NT2/D1 (cell line): ENCODE results near the gene HEBP1.

Experiments used
- DNase-seq: peaks from one replicate; pipeline ENCODE4 v3.0.0-alpha.2; 2011; ENCODE audit warnings: low read depth, low spot score
- H3K27me3 ChIP-seq: 2 replicates; pipeline ENCODE4 v1.6.0; 2011; ENCODE audit warnings: mild to moderate bottlenecking; ENCODE audit not compliant: insufficient read length, insufficient read depth
- H3K36me3 ChIP-seq: 2 replicates; pipeline ENCODE4 v1.6.1; 2011; ENCODE audit warnings: mild to moderate bottlenecking, low read length, mixed read lengths; ENCODE audit not compliant: insufficient read depth, insufficient read length
- H3K4me1 ChIP-seq: 2 replicates; pipeline ENCODE4 v1.5.1; 2011; ENCODE audit not compliant: insufficient read depth, insufficient read length
- H3K4me3 ChIP-seq: 2 replicates; pipeline ENCODE4 v1.5.1; 2011; ENCODE audit warnings: low read depth; ENCODE audit not compliant: insufficient read length
- H3K9ac ChIP-seq: 2 replicates; pipeline ENCODE4 v1.6.0; 2011; ENCODE audit warnings: low read depth; ENCODE audit not compliant: insufficient read length
- H3K9me3 ChIP-seq: 2 replicates; pipeline ENCODE4 v1.5.1; 2011; ENCODE audit warnings: mild to moderate bottlenecking, low read length; ENCODE audit not compliant: insufficient read depth
- SUZ12 ChIP-seq: IDR thresholded peaks from 2 replicates; pipeline ENCODE4 v1.6.1; 2011; ENCODE audit not compliant: insufficient read length, insufficient read depth; ENCODE audit errors: extremely low read depth
- YY1 ChIP-seq: IDR thresholded peaks from 2 replicates; pipeline ENCODE4 v1.6.1; 2011; ENCODE audit not compliant: insufficient read length, insufficient read depth
- ZNF274 ChIP-seq: IDR thresholded peaks from 2 replicates; pipeline ENCODE4 v1.6.1; 2011; ENCODE audit warnings: mild to moderate bottlenecking, low read depth, low read length

HEBP1 gene

DNA sequence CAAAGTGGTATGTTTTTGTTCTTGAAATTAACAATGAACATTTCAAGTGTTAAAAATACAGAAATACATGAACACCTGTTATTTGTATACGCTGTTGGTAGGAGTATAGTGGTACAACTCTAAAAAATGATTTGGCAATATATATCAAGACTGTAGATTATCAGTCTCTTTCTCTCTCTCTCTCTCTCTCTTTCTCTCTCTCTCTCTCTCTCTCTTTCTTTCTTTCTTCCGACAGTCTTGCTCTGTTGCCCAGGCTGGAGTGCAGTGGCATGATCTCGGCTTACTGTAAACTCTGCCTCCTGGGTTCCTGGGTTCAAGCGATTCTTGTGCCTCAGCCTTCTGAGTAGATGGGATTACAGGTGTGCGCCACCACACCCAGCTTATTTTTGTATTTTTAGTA is 12.6 kb downstream of the HEBP1 start:
- TF ChIP-seq YY1: no peak
- TF ChIP-seq ZNF274: no peak
- no peak for TF ChIP-seq SUZ12
- H3K36me3 ChIP-seq: peaks cover 52% of the 10 kb centered on the region
- no peak overlapping the region for H3K9ac ChIP-seq
- H3K9me3 ChIP-seq: no peaks in the 10 kb centered on the region
- DNase-seq: no peak
- H3K4me1 ChIP-seq: peaks cover 3% of the 10 kb centered on the region
- no peaks in the 10 kb centered on the region for H3K27me3 ChIP-seq
- H3K4me3 ChIP-seq: no peak overlapping the region

DNA sequence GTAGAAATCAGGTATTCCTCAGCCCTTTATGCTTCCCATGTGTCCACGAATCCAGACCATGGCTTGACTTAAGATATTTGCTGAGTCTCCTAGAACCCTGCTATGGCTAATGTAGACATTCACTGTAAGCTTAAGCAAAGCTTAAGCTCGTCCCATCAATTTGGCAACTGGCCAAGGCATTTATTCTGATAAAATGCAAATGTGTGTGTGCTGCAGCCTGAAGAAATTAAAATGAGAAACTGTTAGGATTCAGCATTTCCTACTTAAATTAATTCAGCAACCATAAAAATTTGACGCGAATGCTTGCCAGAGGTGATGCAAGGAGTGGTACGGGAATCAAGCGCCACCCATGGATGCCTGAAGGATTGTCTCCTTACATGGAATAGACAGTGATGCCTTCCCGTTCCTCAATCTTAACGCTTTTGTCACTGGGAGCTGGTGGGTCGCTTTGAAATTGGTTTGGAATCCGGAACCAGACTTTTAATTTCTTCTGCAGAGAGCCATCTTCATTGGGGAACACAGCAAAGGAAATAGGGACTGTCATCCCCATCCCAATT is 13.2 kb downstream of the HEBP1 start:
- H3K36me3 ChIP-seq: peaks cover 52% of the 10 kb centered on the region
- TF ChIP-seq SUZ12: no peak
- no peak for TF ChIP-seq YY1
- TF ChIP-seq ZNF274: no peak
- no peaks in the 10 kb centered on the region for H3K9me3 ChIP-seq
- no peak for DNase-seq
- H3K4me3 ChIP-seq: no peak overlapping the region
- H3K9ac ChIP-seq: no peak overlapping the region
- H3K27me3 ChIP-seq: no peaks in the 10 kb centered on the region
- H3K4me1 ChIP-seq: peaks cover 3% of the 10 kb centered on the region

DNA sequence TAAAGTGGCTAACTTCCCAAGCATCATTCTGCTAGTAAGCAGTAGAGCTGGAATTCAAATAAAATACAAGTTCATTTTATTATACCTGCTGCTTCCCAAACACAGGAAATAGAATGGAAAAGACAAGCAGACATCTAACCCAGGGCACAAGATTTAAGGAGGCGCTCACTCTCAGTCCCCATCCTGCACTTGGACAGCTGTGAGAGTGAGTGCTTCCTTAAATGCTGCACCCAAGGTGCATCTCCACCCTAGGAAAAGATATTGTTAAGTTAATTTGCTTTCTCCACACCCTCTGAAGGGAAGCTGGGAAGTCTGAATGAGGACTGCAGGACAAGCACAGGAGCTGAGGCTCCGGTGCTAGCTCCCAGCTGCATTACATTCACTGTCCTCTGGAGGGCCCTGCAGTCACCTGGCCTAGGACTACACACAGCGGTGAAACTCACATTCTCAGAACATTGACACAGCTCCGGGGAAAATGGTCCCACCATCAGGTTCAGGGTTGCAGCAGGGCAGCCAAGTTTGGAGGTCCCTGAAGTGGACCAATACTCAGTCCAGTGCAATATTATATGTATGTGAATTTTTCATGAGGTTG is 14.2 kb downstream of the HEBP1 start:
- peak; percentile 89 for DNase-seq
- Histone ChIP-seq H3K27me3 (no peaks in the 10 kb centered on the region), H3K9ac (no peak overlapping the region), H3K4me1 (peaks cover 3% of the 10 kb centered on the region), H3K36me3 (peaks cover 61% of the 10 kb centered on the region), H3K4me3 (no peak overlapping the region), H3K9me3 (no peaks in the 10 kb centered on the region)
- TF ChIP-seq SUZ12: no peak
- TF ChIP-seq ZNF274: no peak
- no peak for TF ChIP-seq YY1

GRCh38 chr12:12984149-12984548 is 15.9 kb downstream of the HEBP1 start:
- Histone ChIP-seq H3K36me3 (peaks cover 66% of the 10 kb centered on the region), H3K9ac (no peak overlapping the region), H3K9me3 (no peaks in the 10 kb centered on the region), H3K4me3 (no peak overlapping the region), H3K4me1 (peaks cover 5% of the 10 kb centered on the region), H3K27me3 (no peaks in the 10 kb centered on the region)
- TF ChIP-seq YY1 (no peak), ZNF274 (no peak), SUZ12 (no peak)
- no peak for DNase-seq

DNA sequence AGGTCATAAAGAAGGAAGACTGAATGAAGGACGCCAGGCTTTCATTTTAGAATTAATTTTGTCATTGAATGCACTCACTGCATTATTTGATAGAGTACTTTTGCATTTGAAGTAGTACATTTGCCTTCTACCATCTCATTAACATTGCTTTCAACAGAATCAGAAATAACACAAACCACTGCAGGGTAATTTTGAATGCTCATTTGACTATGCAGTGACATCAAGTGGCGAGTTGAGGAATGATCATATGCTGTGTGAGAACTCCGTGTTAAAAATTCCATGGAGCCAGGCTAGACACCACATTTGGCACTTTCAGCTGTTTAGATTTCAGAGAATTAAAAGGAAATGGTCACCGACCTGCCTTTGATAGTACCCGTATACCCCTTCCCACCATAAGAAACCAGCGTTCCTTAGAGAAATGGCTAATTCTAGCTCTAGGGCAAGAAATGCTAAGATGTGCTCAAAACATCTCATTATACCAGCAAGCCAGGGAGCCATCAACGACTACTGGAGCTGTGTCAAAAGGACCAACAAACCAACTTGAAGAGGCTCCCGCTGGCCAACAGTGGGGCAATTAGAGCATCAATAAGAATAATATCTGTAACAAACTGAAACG is 16.5 kb downstream of the HEBP1 start:
- Histone ChIP-seq H3K27me3 (no peaks in the 10 kb centered on the region), H3K36me3 (peaks cover 59% of the 10 kb centered on the region), H3K4me3 (no peak overlapping the region), H3K9me3 (no peaks in the 10 kb centered on the region), H3K9ac (no peak overlapping the region), H3K4me1 (peaks cover 5% of the 10 kb centered on the region)
- TF ChIP-seq SUZ12 (no peak), ZNF274 (no peak), YY1 (no peak)
- no peak for DNase-seq

DNA sequence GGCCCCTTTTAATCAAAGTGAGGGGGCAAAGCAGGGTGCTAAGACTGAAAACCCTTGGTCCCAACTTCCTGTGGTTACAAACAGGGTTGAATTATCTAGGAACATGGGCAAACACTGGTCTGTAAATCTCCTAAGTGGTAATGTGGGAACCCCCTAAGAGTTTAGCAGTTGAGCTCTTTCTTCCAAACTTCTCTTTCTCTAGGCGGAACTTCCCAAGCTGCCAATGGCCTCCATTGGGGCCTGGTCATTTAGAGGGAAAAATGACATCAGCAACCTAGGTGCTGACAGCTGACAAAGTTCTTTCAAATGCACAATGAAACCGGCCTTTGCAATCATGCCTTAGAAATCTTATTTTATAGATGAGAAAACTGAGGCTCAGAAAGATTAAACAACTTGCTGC is 17.7 kb downstream of the HEBP1 start:
- no peak overlapping the region for H3K4me3 ChIP-seq
- H3K36me3 ChIP-seq: peaks cover 50% of the 10 kb centered on the region
- no peaks in the 10 kb centered on the region for H3K9me3 ChIP-seq

DNA sequence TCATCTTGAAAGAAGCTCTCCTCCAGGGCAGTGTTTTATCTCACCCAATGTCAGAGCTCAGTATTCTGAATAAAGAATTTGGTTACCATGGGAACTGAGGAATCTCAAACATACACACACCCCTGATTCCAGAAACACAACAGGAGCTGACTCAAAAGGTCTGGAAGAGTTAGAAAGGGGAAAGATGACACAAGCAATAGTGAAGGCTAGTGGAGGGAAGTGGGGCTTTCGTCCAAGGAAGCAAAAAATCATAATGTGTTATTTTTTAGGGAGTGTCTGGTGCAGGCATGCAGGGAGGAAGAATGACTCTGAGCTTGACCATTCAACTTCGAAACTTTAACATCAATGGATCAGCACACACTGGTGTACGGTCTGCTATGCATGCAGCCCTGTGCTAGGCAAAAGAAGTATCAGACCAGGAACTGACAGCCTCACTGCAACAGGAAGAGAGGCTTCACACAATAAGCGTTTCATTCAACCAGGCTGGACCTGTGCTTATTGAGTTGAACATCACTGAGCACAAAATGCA is 20.3 kb downstream of the HEBP1 start:
- TF ChIP-seq ZNF274 (no peak), YY1 (no peak), SUZ12 (no peak)
- Histone ChIP-seq H3K4me3 (no peak overlapping the region), H3K9ac (no peak overlapping the region), H3K27me3 (no peaks in the 10 kb centered on the region), H3K36me3 (peaks cover 39% of the 10 kb centered on the region), H3K4me1 (peaks cover 2% of the 10 kb centered on the region), H3K9me3 (no peaks in the 10 kb centered on the region)
- peak; percentile 81 for DNase-seq

More for the DNA sequence above, 17.7 kb downstream of the HEBP1 start:
- DNase-seq: no peak
- TF ChIP-seq ZNF274: no peak
- no peak for TF ChIP-seq YY1
- TF ChIP-seq SUZ12: no peak
- peaks cover 5% of the 10 kb centered on the region for H3K4me1 ChIP-seq
- no peaks in the 10 kb centered on the region for H3K27me3 ChIP-seq
- H3K9ac ChIP-seq: no peak overlapping the region
